ENCODE data around the gene AMTN. TPM values are rescaled to one million over a fixed set of nuclear protein-coding genes. Genes with fewer than 3 reads are reported as not detected.

AMTN gene
- not detected in 2 replicates for total RNA-seq

GRCh38 chr4:70518269-70518668 lies at the start of gene AMTN:
AMTN (plus strand) TSS chr4:70518569; CDS start chr4:70518778, 209 bp downstream.

DNA sequence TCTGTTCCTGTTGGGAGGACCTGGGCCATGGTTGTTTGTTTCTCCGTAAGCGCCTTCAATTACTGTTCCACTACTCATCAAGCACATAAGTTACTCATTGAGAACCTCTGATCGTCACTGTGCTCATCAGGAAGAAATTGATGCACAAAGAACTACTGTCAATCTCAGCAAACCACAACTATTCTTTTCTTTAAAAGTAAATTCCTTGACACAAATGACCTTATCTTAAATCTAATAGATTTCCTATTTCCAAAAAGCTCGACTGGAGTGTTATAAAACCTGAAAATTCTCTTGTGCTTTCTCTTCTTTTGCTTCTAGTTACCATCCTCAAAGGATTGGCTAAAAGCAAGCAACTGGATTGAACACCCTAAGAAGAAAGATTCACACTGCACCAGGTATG lies 46.5 kb upstream of the AMTN start, which contains the start of gene MUC7:
Gene MUC7, plus strand, starts transcription at position 301 of the 400 bp plus-strand sequence. CDS start 1,825 bp downstream, outside the sequence.

Other genes with a start within 250 kb of the AMTN start
- gene CABS1, start 183.6 kb upstream of the AMTN start, total RNA-seq = not detected in 2 replicates
- gene SMR3A, start 157.8 kb upstream of the AMTN start, total RNA-seq = not detected in 2 replicates
- gene SMR3B, start 135.4 kb upstream of the AMTN start, total RNA-seq = 0.22 TPM in 1 of 2 replicates, not detected in the other
- not detected in 2 replicates for gene OPRPN, start 120.6 kb upstream of the AMTN start, total RNA-seq
- not detected in 2 replicates for gene MUC7, start 46.4 kb upstream of the AMTN start, total RNA-seq
- gene AMBN, start 73.7 kb downstream of the AMTN start, total RNA-seq = not detected in 2 replicates
- gene ENAM, start 110.2 kb downstream of the AMTN start, total RNA-seq = under 0.01 and 0.13 TPM in 2 replicates
- gene JCHAIN, start 147.9 kb downstream of the AMTN start, total RNA-seq = not detected in 2 replicates
- gene UTP3, start 170.0 kb downstream of the AMTN start, total RNA-seq = 32.3 and 34.7 TPM in 2 replicates
- gene RUFY3, start 203.4 kb downstream of the AMTN start, total RNA-seq = 45.9 and 46.8 TPM in 2 replicates